ENCODE measurements around the gene MSI2. TPM values are rescaled to one million over a fixed set of nuclear protein-coding genes. Genes with fewer than 3 reads are reported as not detected.

Gene MSI2
- total RNA-seq, 1 donor from 2014 or later: 31.3 TPM

DNA sequence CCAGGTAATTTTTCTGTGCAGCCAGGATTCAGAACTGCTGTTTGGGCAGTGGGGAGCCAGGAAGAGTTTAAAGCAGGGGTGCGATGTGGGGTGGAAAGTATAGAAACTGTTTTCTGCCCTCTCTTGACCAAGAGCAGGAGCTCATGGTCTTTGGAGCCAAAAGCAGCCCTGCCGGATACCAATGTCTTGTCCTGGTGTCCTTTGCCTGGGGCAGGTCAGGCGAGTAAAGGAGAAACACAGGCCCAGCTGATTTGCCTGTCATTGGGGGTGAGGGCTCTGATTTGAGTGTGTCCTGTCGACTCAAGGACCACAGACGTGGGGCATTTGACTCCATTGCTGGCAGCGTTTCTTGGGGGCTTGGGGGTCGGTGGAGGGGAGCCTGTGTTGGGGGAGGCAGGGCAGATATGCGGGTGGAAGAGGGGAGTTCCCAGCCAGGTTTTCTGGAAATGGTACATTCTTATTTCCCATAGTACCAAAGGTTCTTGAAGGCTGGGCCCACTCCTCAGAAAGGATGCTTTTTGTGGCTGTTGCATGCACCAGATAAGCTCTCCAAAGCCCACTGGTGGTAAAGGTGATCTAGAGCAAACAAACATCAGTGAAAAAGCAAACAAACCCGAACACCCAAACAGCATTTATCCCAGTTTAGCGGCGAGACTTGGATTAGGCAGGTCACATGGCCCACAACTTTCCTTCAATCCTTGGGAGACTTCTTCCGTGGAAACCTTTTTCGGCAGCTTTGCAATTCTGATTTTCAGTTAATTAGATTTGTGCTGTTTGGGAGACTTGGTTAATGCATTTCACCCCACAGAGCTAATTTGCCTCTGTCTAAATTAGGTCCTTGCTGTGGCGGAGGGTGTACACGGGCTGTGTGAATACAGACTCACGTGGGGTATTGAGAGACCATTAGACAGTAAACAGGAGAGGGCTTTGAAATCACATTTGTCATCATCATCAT is 59.0 kb downstream of the MSI2 start:
- H3K36me3 ChIP-seq: no peaks in the 10 kb centered on the region
- no peak overlapping the region for H3K27ac ChIP-seq
- no peak overlapping the region for H3K4me3 ChIP-seq
- no peaks in the 10 kb centered on the region for H3K4me1 ChIP-seq
- H3K27me3 ChIP-seq: no peaks in the 10 kb centered on the region
- intact Hi-C loops (cut with DNase I): no loop called here
- DNase-seq (no peak), ATAC-seq (no peak)
- TF ChIP-seq CTCF (IDR thresholded peaks at IDR 0.05): no peak
- no peaks in the 10 kb centered on the region for H3K9me3 ChIP-seq

- intact Hi-C loops (cut with DNase I): no loop called here
- no peak overlapping the region for H3K4me3 ChIP-seq
- ATAC-seq: no peak
- DNase-seq: no peak
- no peaks in the 10 kb centered on the region for H3K36me3 ChIP-seq
- no peaks in the 10 kb centered on the region for H3K27me3 ChIP-seq
- H3K4me1 ChIP-seq: no peaks in the 10 kb centered on the region
- no peak for TF ChIP-seq CTCF (IDR thresholded peaks at IDR 0.05)
- no peak overlapping the region for H3K27ac ChIP-seq
- no peaks in the 10 kb centered on the region for H3K9me3 ChIP-seq
Observed at GRCh38 chr17:57316361-57316760, 60.0 kb downstream of the MSI2 start.

GRCh38 chr17:57317079-57317478 is 60.8 kb downstream of the MSI2 start:
- intact Hi-C loops (cut with DNase I): no loop called here
- no peak overlapping the region for H3K27ac ChIP-seq
- no peaks in the 10 kb centered on the region for H3K27me3 ChIP-seq
- DNase-seq (no peak), ATAC-seq (no peak)
- no peaks in the 10 kb centered on the region for H3K36me3 ChIP-seq
- H3K4me1 ChIP-seq: no peaks in the 10 kb centered on the region
- no peak for TF ChIP-seq CTCF (IDR thresholded peaks at IDR 0.05)
- no peaks in the 10 kb centered on the region for H3K9me3 ChIP-seq
- H3K4me3 ChIP-seq: no peak overlapping the region

- Histone ChIP-seq H3K27ac (no peak overlapping the region), H3K4me3 (no peak overlapping the region), H3K36me3 (no peaks in the 10 kb centered on the region), H3K4me1 (no peaks in the 10 kb centered on the region), H3K9me3 (no peaks in the 10 kb centered on the region), H3K27me3 (no peaks in the 10 kb centered on the region)
- no peak for DNase-seq
- TF ChIP-seq CTCF (IDR thresholded peaks at IDR 0.05): no peak
- ATAC-seq: no peak
- intact Hi-C loops (cut with DNase I): no loop called here
Observed at GRCh38 chr17:57318913-57319312, 62.6 kb downstream of the MSI2 start.

DNA sequence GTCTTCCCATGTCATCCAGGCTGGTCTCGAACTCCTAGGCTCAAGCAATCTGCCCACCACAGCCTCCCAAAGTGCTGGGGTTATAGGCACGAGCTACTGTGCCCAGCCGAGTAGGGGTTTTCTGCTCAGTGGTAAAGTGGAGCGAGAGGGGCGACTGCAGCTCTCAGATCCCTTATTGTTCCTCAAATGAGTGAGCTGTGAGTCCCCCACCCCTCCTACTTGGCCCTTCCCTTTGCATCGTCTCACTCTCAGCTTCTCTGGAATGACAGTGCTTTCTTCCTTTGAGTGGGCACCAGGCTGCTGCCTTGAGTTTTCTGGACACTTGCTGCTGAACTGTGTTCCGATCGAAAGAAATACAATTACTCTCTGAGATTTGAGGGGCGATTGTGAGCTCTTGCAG is 63.5 kb downstream of the MSI2 start:
- intact Hi-C loops (cut with DNase I): no loop called here
- TF ChIP-seq CTCF (IDR thresholded peaks at IDR 0.05): no peak
- Histone ChIP-seq H3K27me3 (no peaks in the 10 kb centered on the region), H3K9me3 (no peaks in the 10 kb centered on the region), H3K36me3 (no peaks in the 10 kb centered on the region), H3K4me3 (no peak overlapping the region), H3K4me1 (no peaks in the 10 kb centered on the region), H3K27ac (no peak overlapping the region)
- DNase-seq (no peak), ATAC-seq (no peak)

All from upper lobe of right lung (tissue), 1 donor.